H9 (cell line): ENCODE results near the gene ACADSB. TPM values are rescaled to one million over a fixed set of nuclear protein-coding genes. Genes with fewer than 3 reads are reported as not detected.

Experiments
- DNase-seq: peaks from one replicate; pipeline ENCODE4 v3.0.0-alpha.2; 2017
- H2AFZ ChIP-seq: one replicate; pipeline ENCODE4 v1.6.1; 2013; ENCODE audit warnings: mild to moderate bottlenecking, low read length, control low read depth, moderate library complexity
- H2AK5ac ChIP-seq: 2 replicates; pipeline ENCODE4 v1.6.1; 2013; ENCODE audit warnings: low read length, control low read depth, mixed read lengths; ENCODE audit not compliant: insufficient read length
- H2BK120ac ChIP-seq: one replicate; pipeline ENCODE4 v1.6.1; 2013; ENCODE audit warnings: low read depth, mild to moderate bottlenecking, low read length, control low read depth, inconsistent platforms; ENCODE audit not compliant: poor library complexity, severe bottlenecking
- H2BK12ac ChIP-seq: 2 replicates; pipeline ENCODE4 v1.6.1; 2013; ENCODE audit warnings: low read length, control low read depth, mixed read lengths, low read depth; ENCODE audit not compliant: insufficient read length
- H2BK15ac ChIP-seq: 2 replicates; pipeline ENCODE4 v1.6.1; 2013; ENCODE audit warnings: low read depth, low read length, control low read depth
- H2BK20ac ChIP-seq: one replicate; pipeline ENCODE4 v1.6.1; 2013; ENCODE audit warnings: low read depth, mild to moderate bottlenecking, low read length, control low read depth, inconsistent platforms; ENCODE audit not compliant: poor library complexity, severe bottlenecking
- H2BK5ac ChIP-seq: 2 replicates; pipeline ENCODE4 v1.6.1; 2013; ENCODE audit warnings: low read length, control low read depth, mixed read lengths; ENCODE audit not compliant: insufficient read length
- H3K14ac ChIP-seq: 2 replicates; pipeline ENCODE4 v1.6.1; 2013; ENCODE audit warnings: low read length, control low read depth; ENCODE audit not compliant: insufficient read depth
- H3K18ac ChIP-seq: 2 replicates; pipeline ENCODE4 v1.6.1; 2013; ENCODE audit warnings: low read depth, mild to moderate bottlenecking, mixed read lengths, low read length, control low read depth; ENCODE audit not compliant: insufficient read length
- H3K23ac ChIP-seq: 2 replicates; pipeline ENCODE4 v1.6.1; 2013; ENCODE audit warnings: low read length, control low read depth, mixed read lengths, low read depth; ENCODE audit not compliant: insufficient read length
- H3K23me2 ChIP-seq: 2 replicates; pipeline ENCODE4 v1.6.1; 2013; ENCODE audit warnings: low read depth, mild to moderate bottlenecking, mixed read lengths, low read length, control low read depth; ENCODE audit not compliant: insufficient read length, poor library complexity, severe bottlenecking
- H3K27ac ChIP-seq: 2 replicates; pipeline ENCODE4 v1.5.1; 2013; ENCODE audit warnings: low read length, control low read depth, mixed read lengths, low read depth; ENCODE audit not compliant: insufficient read length
- H3K27me3 ChIP-seq: 2 replicates; pipeline ENCODE4 v1.6.1; 2013; ENCODE audit warnings: low read length, control low read depth, inconsistent platforms; ENCODE audit not compliant: insufficient read depth
- H3K4ac ChIP-seq: 2 replicates; pipeline ENCODE4 v1.6.1; 2013; ENCODE audit warnings: low read depth, mild to moderate bottlenecking, control low read depth, inconsistent platforms, low read length, moderate library complexity
- H3K4me1 ChIP-seq: 2 replicates; pipeline ENCODE4 v1.6.1; 2013; ENCODE audit warnings: low read length, control low read depth, inconsistent platforms; ENCODE audit not compliant: insufficient read depth
- H3K4me2 ChIP-seq: 2 replicates; pipeline ENCODE4 v1.6.1; 2013; ENCODE audit warnings: low read length, control low read depth, mixed read lengths; ENCODE audit not compliant: insufficient read length, insufficient read depth
- H3K56ac ChIP-seq: 2 replicates; pipeline ENCODE4 v1.6.1; 2013; ENCODE audit warnings: low read depth, mild to moderate bottlenecking, mixed read lengths, low read length, control low read depth; ENCODE audit not compliant: insufficient read length
- H3K79me1 ChIP-seq: 2 replicates; pipeline ENCODE4 v1.6.1; 2013; ENCODE audit warnings: low read depth, mild to moderate bottlenecking, moderate library complexity, low read length, control low read depth, inconsistent platforms; ENCODE audit not compliant: insufficient read depth, poor library complexity, severe bottlenecking
- H3K79me2 ChIP-seq: 2 replicates; pipeline ENCODE4 v1.6.1; 2013; ENCODE audit warnings: low read length, control low read depth, inconsistent platforms; ENCODE audit not compliant: insufficient read depth
- H3K9ac ChIP-seq: 2 replicates; pipeline ENCODE4 v1.6.1; 2013; ENCODE audit warnings: low read length, control low read depth, mixed read lengths; ENCODE audit not compliant: insufficient read length; ENCODE audit errors: extremely low read depth
- H3K9me3 ChIP-seq: one replicate; pipeline ENCODE4 v1.6.1; 2013; ENCODE audit warnings: low read depth, low read length, inconsistent platforms; ENCODE audit not compliant: control insufficient read depth
- H3T11ph ChIP-seq: one replicate; pipeline ENCODE4 v1.6.1; 2013; ENCODE audit warnings: mild to moderate bottlenecking, low read length, control low read depth, inconsistent platforms
- H4K20me1 ChIP-seq: one replicate; pipeline ENCODE4 v1.6.1; 2013; ENCODE audit not compliant: control insufficient read depth, insufficient read length, insufficient read depth
- H4K5ac ChIP-seq: 2 replicates; pipeline ENCODE4 v1.6.1; 2013; ENCODE audit warnings: low read depth, mild to moderate bottlenecking, mixed read lengths, low read length, control low read depth; ENCODE audit not compliant: insufficient read length
- H4K8ac ChIP-seq: replicated peaks from 2 replicates; pipeline ENCODE4 v1.6.1; 2013; ENCODE audit warnings: low read length, control low read depth, mixed read lengths, low read depth; ENCODE audit not compliant: insufficient read length
- H4K91ac ChIP-seq: 2 replicates; pipeline ENCODE4 v1.6.1; 2013; ENCODE audit warnings: low read depth, mild to moderate bottlenecking, moderate library complexity, mixed read lengths, low read length, control low read depth; ENCODE audit not compliant: insufficient read length
- H3K27ac Mint-ChIP-seq, 3 experiments: 2 replicates in 2 of 3; 3 replicates in 1 of 3; pipeline ENCODE4 v1.8.0; 2020 to 2021; ENCODE audit warnings: mixed read lengths in 3 of 3, mild to moderate bottlenecking in 1 of 3, moderate library complexity in 1 of 3
- H3K27me3 Mint-ChIP-seq: 2 replicates; pipeline ENCODE4 v1.8.0; 2021; ENCODE audit warnings: low read depth, mild to moderate bottlenecking, moderate library complexity, mixed read lengths
- H3K36me3 Mint-ChIP-seq, 3 experiments: 2 replicates in 2 of 3; 3 replicates in 1 of 3; pipeline ENCODE4 v1.8.0; 2020 to 2021; ENCODE audit warnings: low read depth in 3 of 3, mixed read lengths in 3 of 3; ENCODE audit not compliant: insufficient read depth in 1 of 3
- H3K4me1 Mint-ChIP-seq, 2 experiments: 2 replicates each; pipeline ENCODE4 v1.8.0; 2020; ENCODE audit warnings: mixed read lengths in 2 of 2
- H3K4me3 Mint-ChIP-seq, 2 experiments: 2 replicates in 1 of 2; 3 replicates in 1 of 2; pipeline ENCODE4 v1.8.0; 2020 to 2021; ENCODE audit warnings: mild to moderate bottlenecking in 2 of 2, mixed read lengths in 2 of 2, moderate library complexity in 1 of 2
- H3K9me3 Mint-ChIP-seq, 2 experiments: 2 replicates in 1 of 2; 3 replicates in 1 of 2; pipeline ENCODE4 v1.8.0; 2020; ENCODE audit warnings: mild to moderate bottlenecking in 2 of 2, mixed read lengths in 2 of 2, moderate library complexity in 1 of 2
- WGBS: extraction: QIAGEN DNeasy Blood & Tissue Kit; methylation state at CpG from one replicate; pipeline ENCODE4 v1.1.7; 2013; ENCODE audit warnings: missing lambda C conversion rate, low lambda C conversion rate, mixed read lengths; ENCODE audit not compliant: insufficient read length; ENCODE audit errors: extremely low coverage; 5-methylcytosine and 5-hydroxymethylcytosine counted together
- total RNA-seq: library from RNA; stranded (reverse); gene quantifications from 2 replicates; pipeline ENCODE4 v1.2.1, GENCODE V29; 2021
- TF ChIP-seq, protein P1 (sequence below): fragments of 200-600 bp; sonication (generic); conservative IDR thresholded peaks from 3 replicates; pipeline ENCODE4 v1.8.0; 2021; ENCODE audit warnings: antibody characterized with exemption, mild to moderate bottlenecking

Gene ACADSB
- total RNA-seq, 1 experiment from 2014 or later = 35.1 TPM

DNA sequence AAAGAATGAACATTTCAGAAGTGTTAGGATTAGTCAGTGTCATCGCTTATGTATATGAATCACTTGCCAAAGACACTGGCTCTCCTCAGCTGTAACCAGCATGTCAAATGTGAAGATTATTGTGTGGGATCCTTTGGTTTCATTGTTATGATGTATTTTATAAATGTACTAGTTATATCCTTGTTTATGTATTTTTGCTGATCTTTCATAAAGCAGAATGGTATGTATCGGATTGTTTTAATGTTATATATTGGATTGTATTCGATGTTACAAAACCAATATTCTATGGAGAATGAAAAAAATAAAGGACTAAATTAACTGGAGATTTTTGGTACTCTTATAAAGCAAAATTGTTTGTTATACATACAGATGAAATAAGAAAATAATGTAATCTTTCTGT, 49.2 kb downstream of the ACADSB start:
- H2BK12ac ChIP-seq = no peak overlapping the region
- no peak overlapping the region for H2BK20ac ChIP-seq
- H3K4me2 ChIP-seq = no peak overlapping the region
- H2AFZ ChIP-seq = no peak overlapping the region
- H3K9me3 ChIP-seq = no peaks in the 10 kb centered on the region
- H3K23ac ChIP-seq = no peak overlapping the region
- H3K27me3 Mint-ChIP-seq = no peaks in the 10 kb centered on the region
- 100% methylated on average over 2 of the region's 3 CpGs for WGBS
- H3K36me3 Mint-ChIP-seq = peaks cover 4 to 26% (median 19%) of the 10 kb centered on the region in 3 experiments; a peak in 6 of 7 replicates
- no peak overlapping the region for H2BK15ac ChIP-seq
- DNase-seq = no peak
- H3K14ac ChIP-seq = no peak overlapping the region
- H2BK5ac ChIP-seq = no peak overlapping the region
- TF ChIP-seq, protein P1, sequence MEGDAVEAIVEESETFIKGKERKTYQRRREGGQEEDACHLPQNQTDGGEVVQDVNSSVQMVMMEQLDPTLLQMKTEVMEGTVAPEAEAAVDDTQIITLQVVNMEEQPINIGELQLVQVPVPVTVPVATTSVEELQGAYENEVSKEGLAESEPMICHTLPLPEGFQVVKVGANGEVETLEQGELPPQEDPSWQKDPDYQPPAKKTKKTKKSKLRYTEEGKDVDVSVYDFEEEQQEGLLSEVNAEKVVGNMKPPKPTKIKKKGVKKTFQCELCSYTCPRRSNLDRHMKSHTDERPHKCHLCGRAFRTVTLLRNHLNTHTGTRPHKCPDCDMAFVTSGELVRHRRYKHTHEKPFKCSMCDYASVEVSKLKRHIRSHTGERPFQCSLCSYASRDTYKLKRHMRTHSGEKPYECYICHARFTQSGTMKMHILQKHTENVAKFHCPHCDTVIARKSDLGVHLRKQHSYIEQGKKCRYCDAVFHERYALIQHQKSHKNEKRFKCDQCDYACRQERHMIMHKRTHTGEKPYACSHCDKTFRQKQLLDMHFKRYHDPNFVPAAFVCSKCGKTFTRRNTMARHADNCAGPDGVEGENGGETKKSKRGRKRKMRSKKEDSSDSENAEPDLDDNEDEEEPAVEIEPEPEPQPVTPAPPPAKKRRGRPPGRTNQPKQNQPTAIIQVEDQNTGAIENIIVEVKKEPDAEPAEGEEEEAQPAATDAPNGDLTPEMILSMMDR = no peak
- no peak overlapping the region for H4K8ac ChIP-seq
- no peak overlapping the region for H3K18ac ChIP-seq
- no peak overlapping the region for H3K27ac Mint-ChIP-seq
- no peak overlapping the region for H3K9ac ChIP-seq
- H3K4me3 Mint-ChIP-seq = no peak overlapping the region
- no peaks in the 10 kb centered on the region for H3K79me2 ChIP-seq
- no peak overlapping the region for H4K91ac ChIP-seq
- no peaks in the 10 kb centered on the region for H3K4me1 ChIP-seq
- H4K20me1 ChIP-seq = no peaks in the 10 kb centered on the region
- no peak overlapping the region for H2AK5ac ChIP-seq
- H3K79me1 ChIP-seq = no peaks in the 10 kb centered on the region
- no peaks in the 10 kb centered on the region for H3K27me3 ChIP-seq
- no peak overlapping the region for H3T11ph ChIP-seq
- no peak overlapping the region for H3K56ac ChIP-seq
- no peaks in the 10 kb centered on the region; a peak in 1 of 5 replicates for H3K9me3 Mint-ChIP-seq
- H2BK120ac ChIP-seq = no peak overlapping the region
- no peak overlapping the region for H3K27ac ChIP-seq
- no peaks in the 10 kb centered on the region for H3K23me2 ChIP-seq
- H3K4me1 Mint-ChIP-seq = no peaks in the 10 kb centered on the region
- H3K4ac ChIP-seq = no peak overlapping the region
- H4K5ac ChIP-seq = no peak overlapping the region
